ENCODE measurements around the gene TRAF1.

The TRAF1 gene

DNA sequence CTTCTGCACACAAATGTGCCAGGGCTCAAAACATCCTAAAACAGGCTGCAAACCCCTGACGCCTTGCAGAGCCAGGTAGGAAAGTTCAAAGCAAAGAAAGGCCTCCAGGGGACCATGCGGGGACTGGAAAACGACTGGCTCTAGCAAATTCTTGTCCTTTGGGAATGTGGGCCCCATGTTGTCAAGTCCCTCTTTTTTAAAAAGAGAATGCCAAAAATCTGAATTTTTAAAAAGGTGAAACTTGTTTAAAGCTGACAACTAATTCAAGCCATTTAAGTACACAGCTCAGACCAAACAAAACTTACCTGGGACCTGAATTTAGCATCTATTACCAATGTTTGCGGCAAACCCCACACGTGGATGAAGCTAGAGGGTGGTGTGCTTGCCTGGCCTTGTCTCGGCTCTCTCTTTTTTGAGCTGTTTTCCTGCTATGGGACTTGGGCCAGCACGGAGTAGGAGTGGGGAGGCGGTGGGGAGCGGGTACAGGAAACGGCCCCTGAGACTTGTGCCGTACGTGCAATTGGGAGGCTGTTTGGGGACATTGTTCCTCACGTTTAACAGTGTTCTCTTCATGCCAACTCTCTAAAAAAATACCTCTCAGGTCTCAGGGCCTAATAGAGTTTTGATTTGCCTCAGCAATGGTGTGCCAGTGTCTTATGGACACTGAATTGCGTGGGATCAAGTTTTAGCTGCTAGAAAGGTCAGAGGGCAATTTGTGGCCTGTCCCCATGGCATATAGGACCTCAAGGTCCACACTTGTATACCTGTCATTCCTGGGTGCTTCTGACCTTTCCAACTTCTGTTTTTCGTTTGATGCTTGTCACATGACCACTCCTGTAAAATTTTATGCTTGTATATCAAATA lies 34.5 kb downstream of the TRAF1 start:
- in situ Hi-C loops (cut with MboI; ENCODE audit: low sequenced_read_pairs): no loop called here

DNA sequence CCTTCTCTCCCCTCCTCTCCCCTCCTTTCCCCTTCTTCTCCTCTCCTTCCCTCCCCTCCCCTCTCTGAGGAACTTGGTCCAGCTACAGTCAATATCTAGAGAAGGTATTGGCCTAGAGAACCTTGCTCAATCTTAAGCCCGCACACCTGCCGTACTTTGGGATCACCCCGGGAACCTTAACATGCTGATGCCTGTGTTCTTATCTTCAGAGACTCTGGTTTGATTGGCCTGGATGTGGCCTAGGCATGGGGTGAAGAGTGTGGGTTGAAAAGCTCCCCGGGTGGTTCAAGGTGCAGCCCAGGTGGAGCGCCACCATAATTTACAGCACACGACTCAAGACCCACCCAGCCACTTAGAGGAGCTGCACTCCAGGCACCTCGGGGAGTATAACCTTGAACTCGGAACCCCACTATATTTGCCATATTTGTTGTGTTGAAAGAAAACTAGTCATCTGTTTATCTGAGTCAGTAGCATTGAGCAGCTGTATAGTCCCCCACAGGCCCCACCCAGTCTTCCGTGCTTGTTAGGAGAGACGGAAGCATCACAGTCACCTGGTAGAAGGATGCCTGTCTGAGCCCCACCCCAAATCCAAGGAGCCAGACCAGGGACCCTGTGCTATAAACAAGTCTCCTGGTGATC lies 35.2 kb downstream of the TRAF1 start:
- in situ Hi-C loops (cut with MboI; ENCODE audit: low sequenced_read_pairs): no loop called here

DNA sequence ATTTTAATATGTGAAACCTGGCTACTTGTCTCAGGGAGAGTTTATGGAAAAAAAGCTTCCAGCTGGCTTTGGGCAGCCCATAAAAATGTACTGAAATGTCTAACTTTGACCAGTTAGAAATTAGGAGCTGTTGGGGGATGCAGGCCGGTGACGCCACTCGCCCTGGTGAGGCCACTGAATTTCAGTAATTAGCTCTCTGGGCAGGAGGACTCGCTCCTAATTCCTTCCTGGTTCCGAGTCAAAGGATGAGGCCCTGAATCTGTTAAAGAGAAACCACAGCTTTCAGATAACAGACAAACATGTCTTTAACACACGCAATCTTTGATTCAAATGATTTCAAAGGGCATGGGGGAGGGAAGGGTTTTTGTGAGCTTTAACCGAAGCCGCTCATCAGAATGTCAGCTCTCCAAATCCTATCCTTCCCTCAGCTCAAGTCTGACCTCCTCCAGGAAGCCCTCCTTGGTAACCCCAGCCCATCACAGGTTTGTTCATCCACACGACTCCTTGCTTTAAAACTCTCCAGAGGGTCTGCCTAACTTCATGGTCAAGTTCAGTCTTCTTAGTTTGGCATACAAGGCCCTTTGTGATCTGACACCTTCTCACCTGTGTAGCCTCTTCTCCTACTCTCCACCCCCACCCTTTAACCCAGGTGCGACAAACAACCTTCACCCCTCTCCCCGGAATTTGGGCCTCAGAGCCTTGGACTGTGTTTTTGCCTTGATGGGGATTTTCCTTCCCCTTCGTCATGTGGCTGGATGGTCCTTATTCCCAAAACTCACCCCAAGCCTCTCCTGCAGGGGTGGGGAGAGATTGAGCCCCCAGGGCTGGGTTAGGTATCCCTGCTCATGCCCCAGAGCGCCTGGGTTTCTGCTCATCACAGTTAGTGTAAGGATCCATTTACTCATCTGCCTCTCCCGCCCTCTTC lies 36.0 kb downstream of the TRAF1 start:
- in situ Hi-C loops (cut with MboI; ENCODE audit: low sequenced_read_pairs): no loop called here

DNA sequence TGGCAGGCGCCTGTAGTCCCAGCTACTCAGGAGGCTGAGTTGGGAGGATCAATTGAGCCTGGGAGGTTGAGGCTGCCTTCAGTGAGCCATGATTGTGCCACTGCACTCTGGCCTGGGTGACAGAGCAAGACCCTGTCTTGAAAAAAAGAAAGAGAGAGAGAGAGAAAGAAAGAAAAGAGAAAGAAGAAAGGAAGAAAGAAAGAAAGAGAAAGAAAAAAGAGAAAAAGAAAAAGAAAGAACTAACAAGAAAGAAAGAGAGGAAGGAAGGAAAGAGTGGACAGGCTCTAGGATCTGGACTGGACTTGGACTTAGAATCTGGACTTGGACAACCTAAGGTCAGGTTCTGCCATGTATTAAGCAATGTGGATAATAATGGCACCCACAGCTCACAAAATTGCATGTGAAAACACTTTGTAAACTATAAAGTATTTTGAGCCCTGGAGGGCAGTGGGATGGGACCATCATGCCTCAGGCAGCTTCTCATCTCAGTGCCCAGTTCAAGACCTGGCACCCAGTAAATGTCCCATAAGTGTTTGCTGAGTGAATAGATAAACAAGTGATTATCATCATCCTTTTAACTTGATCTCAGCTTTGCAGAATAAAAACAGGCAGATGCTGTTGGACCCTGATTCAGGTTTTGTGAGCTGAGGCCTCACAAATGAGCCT lies 36.9 kb downstream of the TRAF1 start:
- in situ Hi-C loops (cut with MboI; ENCODE audit: low sequenced_read_pairs): no loop called here

DNA sequence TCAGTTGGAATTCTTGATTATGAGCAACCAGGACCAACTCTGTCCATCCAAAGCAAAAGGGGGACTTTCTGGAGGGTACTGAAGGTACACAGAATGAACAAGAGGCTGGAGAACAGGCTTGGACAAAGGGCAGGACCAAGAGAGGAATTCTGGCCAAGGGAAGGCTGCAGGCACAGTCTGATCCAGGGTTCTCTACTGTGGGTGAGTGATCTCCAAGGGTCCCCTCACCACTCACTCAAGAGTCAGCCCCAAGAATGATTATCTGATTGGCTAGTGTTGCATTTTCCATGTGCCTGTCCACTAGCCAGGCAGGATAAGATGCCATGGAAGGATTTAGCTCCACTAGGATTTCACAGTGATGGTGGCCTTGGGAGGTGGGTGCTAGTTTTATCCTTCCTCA lies 38.0 kb downstream of the TRAF1 start:
- in situ Hi-C loops (cut with MboI; ENCODE audit: low sequenced_read_pairs): no loop called here

DNA sequence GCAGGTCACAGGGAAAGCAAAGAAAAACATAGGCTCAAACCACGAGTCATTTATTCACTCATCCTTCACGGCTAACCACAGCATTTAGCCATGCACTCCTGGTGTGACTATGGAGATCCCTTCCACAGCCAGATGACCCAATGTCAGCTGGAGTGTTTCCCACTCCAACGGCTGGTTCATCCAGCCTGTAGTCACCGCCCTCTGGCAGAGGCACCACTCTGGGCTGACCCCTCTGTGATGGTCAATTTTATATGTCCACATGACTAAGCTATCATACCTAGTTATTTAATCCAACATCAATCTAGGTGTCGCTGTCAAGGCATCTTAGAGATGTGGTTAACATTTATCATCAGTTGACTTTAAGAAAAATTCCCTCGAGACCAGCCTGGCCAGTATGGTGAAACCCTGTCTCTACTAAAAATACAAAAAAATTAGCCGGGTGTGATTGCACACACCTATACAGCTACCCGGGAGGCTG lies 40.1 kb downstream of the TRAF1 start:
- in situ Hi-C loops (cut with MboI; ENCODE audit: low sequenced_read_pairs): no loop called here

DNA sequence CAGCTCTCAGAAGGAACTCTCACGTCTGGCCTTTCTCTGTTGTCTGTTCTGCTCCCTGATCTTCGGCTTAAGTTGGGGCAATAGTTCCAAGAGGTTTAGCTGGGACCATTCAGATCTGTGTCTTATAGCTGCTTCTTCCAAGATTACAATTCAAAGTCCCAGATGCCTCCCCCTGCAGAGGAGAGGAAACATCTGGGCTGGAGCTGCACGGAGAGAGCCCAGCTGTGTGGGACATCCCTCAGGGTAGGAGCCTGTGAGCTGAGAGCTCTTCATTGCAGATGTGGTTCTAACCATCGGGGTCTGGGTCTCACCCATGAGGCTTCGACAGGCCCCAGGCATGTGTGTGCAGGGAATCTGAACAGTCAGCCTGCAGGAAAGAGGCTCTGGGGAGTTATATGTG lies 40.6 kb downstream of the TRAF1 start:
- in situ Hi-C loops (cut with MboI; ENCODE audit: low sequenced_read_pairs): no loop called here

DNA sequence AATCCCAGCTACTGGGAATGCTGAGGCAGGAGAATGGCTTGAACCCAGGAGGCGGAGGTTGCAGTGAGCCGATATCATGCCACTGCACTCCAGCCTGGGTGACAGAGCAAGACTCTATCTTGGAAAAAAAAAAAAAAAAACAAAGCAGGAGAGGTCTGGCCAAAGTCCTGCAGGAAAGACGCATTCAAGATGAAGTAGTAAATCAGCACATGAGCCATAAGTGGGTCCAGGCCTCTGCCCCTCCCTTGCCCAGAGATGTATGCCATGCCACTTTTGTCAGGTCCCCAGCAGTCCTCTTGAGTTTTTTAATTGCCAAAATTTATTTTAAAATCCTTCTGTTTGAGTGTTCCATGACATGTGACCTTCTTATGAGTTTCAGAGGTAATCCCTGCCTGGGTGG lies 41.1 kb downstream of the TRAF1 start:
- in situ Hi-C loops (cut with MboI; ENCODE audit: low sequenced_read_pairs): no loop called here

DNA sequence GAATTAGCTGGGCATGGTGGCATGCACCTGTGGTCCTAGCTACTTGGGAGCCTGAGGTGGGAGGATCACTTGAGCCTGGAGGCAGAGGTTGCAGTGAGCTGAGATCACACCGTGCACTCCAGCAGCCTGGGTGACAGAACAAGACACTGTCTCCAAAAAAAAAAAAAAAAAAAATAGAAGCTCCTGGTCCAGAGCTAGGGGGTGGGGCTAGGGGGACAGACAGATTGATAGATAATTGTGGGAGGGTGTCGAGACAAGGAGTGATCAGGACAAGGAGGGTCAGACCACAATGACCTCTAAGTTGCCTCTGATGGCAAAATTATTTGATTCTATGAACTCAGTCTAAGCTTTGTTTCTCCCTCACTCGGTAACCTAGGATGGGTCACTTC lies 43.0 kb downstream of the TRAF1 start:
- in situ Hi-C loops (cut with MboI; ENCODE audit: low sequenced_read_pairs): no loop called here

DNA sequence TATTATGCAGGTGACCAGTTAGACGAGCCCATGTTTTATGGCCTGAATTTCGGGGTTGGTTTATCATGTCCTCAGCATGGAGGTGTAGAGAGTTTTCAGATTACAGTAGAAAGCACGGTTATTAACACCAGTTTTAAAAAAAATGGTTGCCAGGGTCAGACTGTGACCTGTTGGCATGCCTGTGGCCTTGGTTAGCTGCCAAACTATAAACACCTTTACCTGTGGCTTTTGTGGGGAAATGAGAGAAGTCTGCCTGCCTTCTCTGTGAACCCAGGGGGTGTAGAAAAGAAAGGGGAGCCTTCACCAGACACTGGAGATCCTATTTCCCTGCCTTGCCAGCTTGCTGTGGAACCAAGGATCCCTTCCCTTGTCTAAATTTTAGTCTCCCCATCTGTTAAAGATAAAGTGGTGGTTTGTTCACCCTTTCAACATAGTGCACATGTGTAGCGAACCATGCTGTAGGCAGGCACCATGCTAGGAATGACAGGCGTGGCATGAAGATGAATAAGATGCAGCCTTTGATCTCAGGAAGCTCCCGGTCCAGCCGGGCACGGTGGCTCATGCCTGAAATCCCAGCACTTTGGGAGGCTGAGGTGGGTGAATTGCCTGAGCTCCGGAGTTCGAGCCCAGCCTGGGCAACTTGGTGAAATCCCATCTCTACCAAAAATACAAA lies 43.5 kb downstream of the TRAF1 start:
- in situ Hi-C loops (cut with MboI; ENCODE audit: low sequenced_read_pairs): no loop called here

DNA sequence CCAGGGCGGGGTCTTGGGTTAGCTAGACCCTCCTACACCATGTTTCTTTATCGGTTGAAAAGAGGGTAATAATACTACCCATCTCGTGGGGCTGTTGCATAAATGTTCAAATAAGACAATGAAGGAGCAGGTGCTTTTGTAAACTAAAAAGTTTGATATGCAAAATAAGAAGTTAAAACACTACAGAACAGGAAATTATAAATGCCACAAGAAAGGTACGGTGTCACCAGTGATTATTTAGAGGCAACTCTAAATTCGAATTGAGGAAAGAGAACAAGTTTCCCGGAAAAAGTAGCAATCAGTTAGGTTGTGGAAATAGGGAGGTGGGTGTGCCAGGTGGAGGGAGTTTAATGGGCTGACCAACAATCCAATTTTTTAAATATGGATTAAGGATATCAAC lies 47.1 kb downstream of the TRAF1 start:
- in situ Hi-C loops (cut with MboI; ENCODE audit: low sequenced_read_pairs): no loop called here

DNA sequence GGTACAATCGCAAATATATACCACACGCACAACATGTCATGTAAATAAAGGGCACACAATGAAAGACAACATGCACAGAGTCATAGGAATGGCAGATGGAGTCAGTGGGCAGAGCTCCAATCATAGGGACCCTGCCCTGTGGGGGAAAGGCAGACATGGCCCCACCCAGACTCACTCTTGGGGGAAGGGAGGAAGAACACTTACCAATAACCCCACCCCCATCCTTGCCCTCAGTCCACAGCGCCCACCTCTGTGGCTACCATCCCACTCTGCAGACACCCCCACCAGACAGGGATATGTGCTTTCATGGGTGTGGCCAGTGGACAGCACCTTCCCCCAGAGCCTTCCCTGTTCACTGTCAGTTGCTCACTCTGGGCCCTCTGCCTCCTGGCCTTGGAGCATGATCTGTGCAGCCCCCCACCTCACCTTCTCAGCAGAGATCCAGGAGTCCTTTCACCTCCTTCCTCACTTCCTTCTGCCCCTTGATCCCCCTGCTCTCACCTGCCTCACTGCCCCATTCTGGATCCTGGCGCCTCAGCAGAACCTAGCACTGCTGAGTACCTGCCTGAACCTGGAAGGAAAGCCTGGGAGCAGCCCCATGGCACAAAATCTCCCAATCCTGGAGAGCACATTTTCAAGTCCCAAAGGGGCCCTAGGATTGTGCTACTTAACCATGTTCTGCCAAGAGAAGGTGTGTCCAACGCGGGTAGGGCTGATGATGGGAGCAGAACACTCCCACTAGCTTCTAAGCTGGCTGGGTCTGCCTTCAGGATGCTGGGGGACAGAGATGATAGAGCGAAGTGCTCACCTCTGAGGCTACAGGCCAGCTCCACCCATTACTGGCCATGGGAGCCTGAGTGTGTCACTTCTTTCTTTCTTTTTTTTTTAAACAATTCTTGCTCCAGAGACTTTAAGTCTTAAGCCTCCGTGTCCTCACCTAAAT lies 48.1 kb downstream of the TRAF1 start:
- in situ Hi-C loops (cut with MboI; ENCODE audit: low sequenced_read_pairs): no loop called here

DNA sequence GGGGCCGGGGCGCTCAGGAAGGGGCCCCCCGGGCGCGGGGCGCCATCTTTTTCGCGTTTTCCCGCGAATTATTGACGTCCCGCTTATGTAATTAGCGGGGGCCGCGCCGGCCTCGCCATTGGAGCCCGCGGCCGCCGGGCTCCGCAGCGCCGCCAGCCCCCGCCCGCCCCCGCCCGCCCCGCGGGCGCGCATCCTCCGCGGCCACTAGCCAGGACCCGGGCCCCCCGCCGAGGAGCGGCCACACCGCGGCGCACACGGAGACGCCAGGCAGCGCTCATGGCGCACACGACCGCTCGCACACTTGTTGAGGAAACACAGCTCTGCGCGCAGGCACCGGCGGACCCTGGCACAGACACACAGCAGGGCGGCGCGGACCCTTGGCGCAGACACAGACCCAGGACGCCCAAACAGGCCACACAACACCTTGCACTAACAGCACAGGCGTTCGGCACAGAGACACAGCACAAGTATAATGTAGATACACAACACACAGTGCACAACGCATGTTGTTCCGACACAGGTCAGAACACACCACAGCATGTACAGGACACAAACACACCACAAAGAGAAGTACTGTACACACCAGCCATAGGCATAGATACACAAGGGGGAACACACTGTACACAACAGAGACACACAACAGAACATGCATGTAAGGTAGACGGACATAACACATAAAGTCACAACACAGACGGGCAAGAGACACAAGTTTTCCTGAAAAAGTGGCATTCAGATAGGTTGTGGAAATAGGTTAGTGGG lies 49.1 kb downstream of the TRAF1 start:
- in situ Hi-C loops (cut with MboI; ENCODE audit: low sequenced_read_pairs): no loop called here

DNA sequence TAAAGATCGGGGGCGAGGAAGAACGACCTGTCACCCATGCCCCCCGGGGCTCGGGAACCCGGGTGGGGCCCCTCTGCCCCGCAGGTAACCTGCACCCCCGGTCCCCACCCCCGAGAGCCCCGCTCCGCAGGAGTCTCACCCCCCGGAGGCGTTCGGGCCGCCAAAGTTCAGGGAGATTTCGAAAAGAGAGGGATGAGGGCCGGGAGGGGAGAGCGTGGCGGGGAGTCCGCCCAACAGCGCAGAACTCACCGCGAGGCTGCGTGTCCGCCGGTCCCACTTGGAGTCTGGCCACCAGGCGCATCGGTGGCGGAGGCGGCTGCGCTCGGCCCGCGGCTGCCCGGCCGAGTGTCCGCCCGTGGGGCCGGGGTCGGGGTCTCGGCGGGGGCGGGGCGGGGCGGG lies 49.8 kb downstream of the TRAF1 start, which contains the start of gene PHF19:
PHF19 (minus strand) TSS at position 347 of the 399 bp plus-strand sequence. CDS start 2,447 bp downstream, outside the sequence.
- in situ Hi-C loops (cut with MboI; ENCODE audit: low sequenced_read_pairs): no loop called here

DNA sequence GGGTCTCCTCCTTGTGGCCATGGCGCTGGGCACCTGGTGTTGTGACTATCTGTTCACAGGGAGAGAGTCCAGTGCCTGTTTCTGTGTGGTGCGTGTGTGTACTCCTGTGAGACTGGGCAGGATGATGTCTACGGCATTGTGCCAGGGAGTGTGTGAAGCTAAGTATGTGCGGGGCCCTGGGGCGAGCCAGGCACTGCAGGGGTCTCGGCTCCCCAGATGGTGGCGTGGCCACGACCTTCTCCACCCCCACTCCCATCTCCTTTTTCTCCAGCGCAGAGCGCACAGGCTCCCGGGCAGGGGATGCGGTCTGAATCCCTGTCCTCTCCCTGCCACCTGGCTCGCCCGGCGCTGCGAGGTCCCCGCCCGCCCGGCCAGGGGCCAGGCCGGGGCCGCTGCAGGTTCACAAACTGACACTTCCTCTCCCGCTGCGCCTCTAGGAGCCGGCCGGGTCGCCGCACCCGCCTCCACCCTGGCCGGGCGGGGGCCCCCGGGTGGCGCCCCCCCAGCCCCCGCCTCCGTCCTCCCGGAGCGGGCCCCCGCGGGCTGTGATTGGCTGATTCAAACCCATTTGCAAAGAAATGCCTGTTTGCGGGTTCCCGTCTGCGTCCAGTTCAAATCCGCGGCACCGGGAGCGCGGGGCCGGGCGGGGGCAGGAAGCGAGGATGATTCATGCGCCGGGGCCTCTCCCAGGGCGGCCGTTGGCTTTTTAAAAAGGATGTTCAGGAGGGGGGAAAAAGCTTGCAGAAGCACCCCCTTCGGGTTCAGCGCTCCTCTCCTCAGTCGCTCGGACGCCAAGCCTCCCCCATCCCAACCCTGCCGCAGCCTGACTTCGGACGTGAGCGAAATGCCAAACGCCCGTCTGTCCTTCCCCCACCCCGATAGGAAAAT lies 50.4 kb downstream of the TRAF1 start:
- in situ Hi-C loops (cut with MboI; ENCODE audit: low sequenced_read_pairs): no loop called here

DNA sequence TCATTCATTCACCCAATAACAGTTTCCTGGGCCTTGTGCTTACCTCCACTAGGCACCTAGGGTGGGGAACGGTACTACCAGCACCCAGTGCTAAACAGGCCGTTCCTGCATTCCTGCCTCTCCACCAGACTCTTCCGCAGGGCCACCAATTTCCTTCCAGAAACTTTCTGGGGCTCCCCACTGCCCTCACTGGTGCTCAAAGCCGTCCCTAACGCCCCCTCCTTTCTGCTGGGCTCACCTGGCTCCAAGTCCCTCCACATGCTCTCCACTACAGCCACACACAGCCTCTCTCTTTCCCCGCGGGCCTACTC lies 51.0 kb downstream of the TRAF1 start:
- in situ Hi-C loops (cut with MboI; ENCODE audit: low sequenced_read_pairs): no loop called here

DNA sequence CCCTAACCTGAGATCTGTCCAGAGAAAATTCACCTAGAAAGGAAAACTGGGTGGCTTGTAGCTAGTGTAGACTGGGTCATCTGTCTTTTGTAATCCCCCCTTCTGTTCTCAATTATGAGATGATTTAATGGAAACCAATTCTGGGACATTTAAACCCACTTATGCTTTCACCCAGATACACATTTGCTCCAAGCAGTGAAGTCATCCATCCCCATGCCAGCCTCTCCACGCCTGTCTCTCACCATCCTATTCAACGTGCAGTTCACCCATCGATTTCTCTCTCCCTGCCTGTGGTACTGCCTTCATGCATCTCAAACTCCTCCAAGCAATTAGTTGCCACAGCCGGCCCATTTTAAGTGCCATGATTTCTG lies 51.4 kb downstream of the TRAF1 start:
- in situ Hi-C loops (cut with MboI; ENCODE audit: low sequenced_read_pairs): no loop called here

Measured in HL-60/S4 treated with phorbol 12-myristate 13-acetate at 8.2 ng/mL for 4 days and 3 days (cell line).